Aorta (tissue), 5 donors: ENCODE data around the gene ZGLP1. TPM values are rescaled to one million over a fixed set of nuclear protein-coding genes. Genes with fewer than 3 reads are reported as not detected.

Experiments
- ATAC-seq: fragments of 200-7000 bp; cut with Tn5 transposase; one replicate; pipeline ENCODE4 v1.9.1; 2022; ENCODE audit warnings: moderate library complexity; ENCODE audit not compliant: low FRiP score
- DNase-seq, 2 donors: peaks; one replicate each; pipeline ENCODE4 v3.0.0-alpha.2; 2020
- H3K27ac ChIP-seq, 2 donors: one replicate each; pipeline ENCODE4 v1.5.1; 2013; ENCODE audit warnings: low read length in 2 of 2, mild to moderate bottlenecking in 2 of 2, moderate library complexity in 2 of 2, control low read depth in 1 of 2, inconsistent platforms in 1 of 2, low read depth in 1 of 2
- H3K27me3 ChIP-seq, 2 donors: one replicate each; pipeline ENCODE4 v1.6.1; 2013; ENCODE audit warnings: control low read depth in 1 of 2, low read length in 1 of 2, mild to moderate bottlenecking in 1 of 2, moderate library complexity in 1 of 2; ENCODE audit not compliant: insufficient read depth in 2 of 2, control insufficient read depth in 1 of 2
- H3K36me3 ChIP-seq, 2 donors: one replicate each; pipeline ENCODE4 v1.6.1; 2013; ENCODE audit warnings: control low read depth in 1 of 2, low read length in 1 of 2, mild to moderate bottlenecking in 1 of 2; ENCODE audit not compliant: insufficient read depth in 2 of 2, control insufficient read depth in 1 of 2
- H3K4me1 ChIP-seq, 2 donors: one replicate each; pipeline ENCODE4 v1.6.1; 2013; ENCODE audit warnings: low read length in 2 of 2, control low read depth in 1 of 2, mild to moderate bottlenecking in 1 of 2, moderate library complexity in 1 of 2; ENCODE audit not compliant: insufficient read depth in 2 of 2, control insufficient read depth in 1 of 2
- H3K4me3 ChIP-seq, 2 donors: one replicate each; pipeline ENCODE4 v1.5.1; 2013; ENCODE audit warnings: low read length in 2 of 2, control low read depth in 1 of 2, mild to moderate bottlenecking in 1 of 2
- H3K9me3 ChIP-seq: one replicate; pipeline ENCODE4 v1.6.1; 2013; ENCODE audit warnings: mild to moderate bottlenecking, low read length; ENCODE audit not compliant: control insufficient read depth
- WGBS, 2 donors: extraction: QIAGEN DNeasy Blood & Tissue Kit; methylation state at CpG; one replicate each; pipeline ENCODE4 v1.1.7; 2013; 5-methylcytosine and 5-hydroxymethylcytosine counted together
- intact Hi-C, 2 donors: fragments of 100-400 bp; cut with DNase I; formaldehyde crosslinking; loops; one replicate each; pipeline versions ENCODE4 v1.14.2 to v1.15.0; 2022
- polyA plus RNA-seq, 2 donors: library from polyadenylated mRNA; stranded (reverse); fragments of 200-250 nt; gene quantifications; one replicate each; pipeline ENCODE4 v1.2.3, GENCODE V29; 2013
- total RNA-seq, 2 donors: library from RNA; stranded (reverse); fragmentation: NEBNext Ultra II Directional; extraction: Animal tissue kit (Norgen Biotek cat#: 25700); gene quantifications; one replicate each; pipeline ENCODE4 v1.2.1, GENCODE V29; 2021
- donor health status: healthy with polysubstance abuse.
- donor health status: Bipolar disorder and iron deficiency.
- donor health status: DM: no; HTN: no; CAD: no.
- donor health status: DM: no; HTN: no; CAD: no.
- donor health status: DM: yes; HTN: yes; CAD: no.

The ZGLP1 gene
- total and polyA plus RNA-seq, 4 donors: 1.3 to 22.4 (median 2.6) TPM

- 85 to 87% methylated on average over 9 of the region's 9 CpGs for WGBS, 2 donors
- Histone ChIP-seq H3K4me3 (no peak overlapping the region), H3K27me3 (no peaks in the 10 kb centered on the region), H3K36me3 (no peaks in the 10 kb centered on the region), H3K27ac (no peak overlapping the region), H3K4me1 (no peaks in the 10 kb centered on the region), H3K9me3 (no peaks in the 10 kb centered on the region)
- DNase-seq (no peak), ATAC-seq (no peak)
- intact Hi-C loops: no loop called here
Measured at GRCh38 chr19:10277795-10278589, 31.6 kb downstream of the ZGLP1 start.

GRCh38 chr19:10274589-10274988 lies 35.0 kb downstream of the ZGLP1 start:
- Histone ChIP-seq H3K27me3 (no peaks in the 10 kb centered on the region), H3K9me3 (no peaks in the 10 kb centered on the region), H3K4me3 (no peak overlapping the region), H3K36me3 (no peaks in the 10 kb centered on the region), H3K27ac (no peak overlapping the region), H3K4me1 (no peaks in the 10 kb centered on the region)
- WGBS, 2 donors: 87 to 88% methylated on average over 10 of the region's 10 CpGs
- intact Hi-C loops: no loop called here
- ATAC-seq: no peak
- no peak for DNase-seq

GRCh38 chr19:10271543-10272086 lies 38.0 kb downstream of the ZGLP1 start:
- no peak overlapping the region for H3K4me3 ChIP-seq
- H3K27ac ChIP-seq: no peak overlapping the region
- H3K36me3 ChIP-seq: no peaks in the 10 kb centered on the region
- H3K4me1 ChIP-seq: no peaks in the 10 kb centered on the region
- no peak for DNase-seq
- no peaks in the 10 kb centered on the region for H3K9me3 ChIP-seq
- no peaks in the 10 kb centered on the region for H3K27me3 ChIP-seq
- 49% methylated on average over 12 of the region's 12 CpGs for WGBS, 2 donors
- peak; percentile 0 for ATAC-seq
- intact Hi-C loops: no loop called here

GRCh38 chr19:10270616-10271394 lies 38.8 kb downstream of the ZGLP1 start, which contains the start of gene ICAM1:
TSS of gene ICAM1 (plus strand) at chr19:10271120. CDS start at chr19:10271160, 40 bp downstream.
- ATAC-seq (peak; percentile 83), DNase-seq (peak; percentile 93 to 94)
- intact Hi-C loops: no loop called here
- no peaks in the 10 kb centered on the region for H3K4me1 ChIP-seq
- no peaks in the 10 kb centered on the region for H3K36me3 ChIP-seq
- no peaks in the 10 kb centered on the region for H3K9me3 ChIP-seq
- H3K4me3 ChIP-seq: no peak within 1 kb of the TSS
- H3K27me3 ChIP-seq: no peaks in the 10 kb centered on the region
- WGBS, 2 donors: 7 to 9% methylated on average over 51 of the region's 51 CpGs
- H3K27ac ChIP-seq: no peak within 1 kb of the TSS

DNA sequence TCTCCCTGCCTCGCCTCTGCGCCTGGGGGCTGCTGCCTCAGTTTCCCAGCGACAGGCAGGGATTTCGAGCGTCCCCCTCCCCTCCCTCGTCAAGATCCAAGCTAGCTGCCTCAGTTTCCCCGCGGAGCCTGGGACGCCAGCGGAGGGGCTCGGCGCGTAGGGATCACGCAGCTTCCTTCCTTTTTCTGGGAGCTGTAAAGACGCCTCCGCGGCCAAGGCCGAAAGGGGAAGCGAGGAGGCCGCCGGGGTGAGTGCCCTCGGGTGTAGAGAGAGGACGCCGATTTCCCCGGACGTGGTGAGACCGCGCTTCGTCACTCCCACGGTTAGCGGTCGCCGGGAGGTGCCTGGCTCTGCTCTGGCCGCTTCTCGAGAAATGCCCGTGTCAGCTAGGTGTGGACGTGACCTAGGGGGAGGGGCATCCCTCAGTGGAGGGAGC lies 39.4 kb downstream of the ZGLP1 start:
- no peaks in the 10 kb centered on the region for H3K4me1 ChIP-seq
- no peaks in the 10 kb centered on the region for H3K9me3 ChIP-seq
- no peak overlapping the region for H3K27ac ChIP-seq
- intact Hi-C loops: no loop called here
- 4 to 6% methylated on average over 35 to 37 of the region's 37 CpGs for WGBS, 2 donors
- no peaks in the 10 kb centered on the region for H3K27me3 ChIP-seq
- ATAC-seq: peak; percentile 74
- H3K4me3 ChIP-seq: no peak overlapping the region
- peak; percentile 91 to 92 for DNase-seq
- H3K36me3 ChIP-seq: no peaks in the 10 kb centered on the region

DNA sequence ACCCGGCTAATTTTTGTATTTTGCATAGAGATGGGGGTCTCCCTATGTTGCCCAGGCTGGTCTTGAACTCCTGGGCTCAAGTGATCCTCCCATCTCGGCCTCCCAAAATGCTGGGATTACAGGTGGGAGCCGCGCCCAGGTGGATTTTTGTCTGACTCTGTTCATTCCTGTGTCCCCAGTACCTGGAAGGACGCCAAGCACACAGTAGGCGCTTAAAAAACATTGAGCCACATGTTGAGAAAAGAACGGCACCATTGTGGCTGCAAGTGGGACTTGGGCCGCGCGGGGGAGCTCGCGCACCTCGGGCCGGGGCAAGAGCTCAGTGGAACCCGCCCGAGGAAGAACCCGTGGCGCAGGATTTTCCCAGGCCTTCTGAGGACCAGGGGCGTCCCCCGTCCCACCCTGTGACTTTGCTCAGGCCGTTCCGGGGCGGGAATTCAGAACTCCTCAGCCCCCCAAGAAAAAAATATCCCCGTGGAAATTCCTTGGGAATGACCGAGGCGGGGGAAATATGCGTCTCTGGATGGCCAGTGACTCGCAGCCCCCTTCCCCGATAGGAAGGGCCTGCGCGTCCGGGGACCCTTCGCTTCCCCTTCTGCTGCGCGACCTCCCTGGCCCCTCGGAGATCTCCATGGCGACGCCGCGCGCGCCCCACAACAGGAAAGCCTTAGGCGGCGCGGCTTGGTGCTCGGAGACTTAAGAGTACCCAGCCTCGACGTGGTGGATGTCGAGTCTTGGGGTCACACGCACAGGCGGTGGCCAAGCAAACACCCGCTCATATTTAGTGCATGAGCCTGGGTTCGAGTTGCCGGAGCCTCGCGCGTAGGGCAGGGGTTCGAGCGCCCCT lies 40.1 kb downstream of the ZGLP1 start:
- no peaks in the 10 kb centered on the region for H3K4me1 ChIP-seq
- ATAC-seq: peak; percentile 90
- peak; percentile 92 to 95 for DNase-seq
- H3K9me3 ChIP-seq: no peaks in the 10 kb centered on the region
- 3 to 4% methylated on average over 58 to 59 of the region's 59 CpGs for WGBS, 2 donors
- no peaks in the 10 kb centered on the region for H3K36me3 ChIP-seq
- intact Hi-C loops: loop anchor here (1.0 to 2.0 kb wide), 2 partner anchors 119 to 121 kb away; no protein-coding TSS in a partner anchor
- no peak overlapping the region for H3K27ac ChIP-seq
- H3K27me3 ChIP-seq: no peaks in the 10 kb centered on the region
- no peak overlapping the region for H3K4me3 ChIP-seq

GRCh38 chr19:10268071-10268470 lies 41.5 kb downstream of the ZGLP1 start:
- no peak for ATAC-seq
- WGBS, 2 donors: 74 to 80% methylated on average over 6 of the region's 6 CpGs
- H3K27me3 ChIP-seq: no peaks in the 10 kb centered on the region
- H3K36me3 ChIP-seq: no peaks in the 10 kb centered on the region
- no peaks in the 10 kb centered on the region for H3K9me3 ChIP-seq
- no peak overlapping the region for H3K4me3 ChIP-seq
- H3K4me1 ChIP-seq: no peaks in the 10 kb centered on the region
- intact Hi-C loops: loop anchor here in 1 of 2 donors (2.0 kb wide), 1 partner anchor 121 kb away; no protein-coding TSS in a partner anchor
- H3K27ac ChIP-seq: no peak overlapping the region
- DNase-seq: no peak

GRCh38 chr19:10266706-10267105 lies 42.9 kb downstream of the ZGLP1 start:
- ATAC-seq: no peak
- no peaks in the 10 kb centered on the region for H3K9me3 ChIP-seq

More at GRCh38 chr19:10266706-10267105, 42.9 kb downstream of the ZGLP1 start:
- Histone ChIP-seq H3K4me3 (no peak overlapping the region), H3K4me1 (no peaks in the 10 kb centered on the region), H3K27ac (no peak overlapping the region), H3K36me3 (no peaks in the 10 kb centered on the region), H3K27me3 (no peaks in the 10 kb centered on the region)
- 86 to 91% methylated on average over 7 of the region's 7 CpGs for WGBS, 2 donors
- intact Hi-C loops: no loop called here
- no peak for DNase-seq
